GF-D8 (cell line): ENCODE measurements around the gene UROC1.

ENCODE experiments used
- DNase-seq: peaks from one replicate; lab custom pipeline; 2025; lab: John Stamatoyannopoulos, UW

Gene UROC1

GRCh38 chr3:126440709-126440995 is 76.9 kb downstream of the UROC1 start:
- no peak for DNase-seq

GRCh38 chr3:126439968-126440708 is 77.4 kb downstream of the UROC1 start:
- no peak for DNase-seq

GRCh38 chr3:126439346-126439967 is 78.1 kb downstream of the UROC1 start:
- no peak for DNase-seq

GRCh38 chr3:126438746-126439145 is 78.8 kb downstream of the UROC1 start:
- no peak for DNase-seq

- DNase-seq, result no peak
Observed at GRCh38 chr3:126438186-126438585, 79.4 kb downstream of the UROC1 start.

- no peak for DNase-seq
Observed at GRCh38 chr3:126436826-126437717, 80.5 kb downstream of the UROC1 start.

GRCh38 chr3:126435456-126436315 is 81.9 kb downstream of the UROC1 start:
- no peak for DNase-seq

- no peak for DNase-seq
Observed at GRCh38 chr3:126434931-126435411, 82.6 kb downstream of the UROC1 start.

- DNase-seq, result no peak
Observed at GRCh38 chr3:126434264-126434590, 83.3 kb downstream of the UROC1 start.

GRCh38 chr3:126433496-126434263 is 83.9 kb downstream of the UROC1 start:
- no peak for DNase-seq

- DNase-seq, result no peak
Observed at GRCh38 chr3:126433105-126433430, 84.5 kb downstream of the UROC1 start.

- no peak for DNase-seq
Observed at GRCh38 chr3:126432361-126433104, 85.0 kb downstream of the UROC1 start.
